Colonic mucosa (tissue), 4 donors: ENCODE results near the gene KRT33A. TPM values are rescaled to one million over a fixed set of nuclear protein-coding genes. Genes with fewer than 3 reads are reported as not detected.
"Not testable (repeated sequence)": the region's sequence is repeated elsewhere in the genome, so short reads cannot be mapped to it uniquely, and the experiment has no call there.

Experiments used
- DNase-seq: peaks from one replicate; pipeline ENCODE4 v3.0.0-alpha.2; 2020
- H3K27ac ChIP-seq: fragments of 200-600 bp; one replicate; pipeline ENCODE4 v1.8.0; 2021
- H3K27me3 ChIP-seq: fragments of 200-600 bp; one replicate; pipeline ENCODE4 v1.8.0; 2021
- H3K36me3 ChIP-seq: fragments of 200-600 bp; one replicate; pipeline ENCODE4 v1.8.0; 2021
- H3K4me1 ChIP-seq: fragments of 200-600 bp; one replicate; pipeline ENCODE4 v1.8.0; 2021; ENCODE audit warnings: mild to moderate bottlenecking
- H3K4me3 ChIP-seq: fragments of 200-600 bp; one replicate; pipeline ENCODE4 v1.8.0; 2021
- H3K9ac ChIP-seq, 2 donors: one replicate each; pipeline ENCODE4 v1.7.0; 2013; ENCODE audit warnings: control low read depth in 2 of 2, low read depth in 2 of 2, low read length in 2 of 2
- H3K9me3 ChIP-seq: fragments of 200-600 bp; one replicate; pipeline ENCODE4 v1.8.0; 2021
- CTCF ChIP-seq: fragments of 200-600 bp; IDR thresholded peaks from one replicate; pipeline ENCODE4 v1.8.0; 2022; ENCODE audit warnings: antibody characterized with exemption, mild to moderate bottlenecking
- intact Hi-C: fragments of 100-400 bp; cut with DNase I; formaldehyde crosslinking; loops from one replicate; pipeline ENCODE4 v1.14.1; 2022
- total RNA-seq, 2 donors: library from RNA; stranded (reverse); fragmentation: NEBNext Ultra II Directional in 1 of 2; extraction: Animal tissue kit (Norgen Biotek cat#: 25700) in 1 of 2; gene quantifications; one replicate each; pipeline ENCODE4 v1.2.1, GENCODE V29; 2021
- donor health status: healthy.
- donor health status: DM: no; HTN: no; CAD: no.
- donor health status: DM: no; HTN: no; CAD: no.

KRT33A gene
- not detected for total RNA-seq

- H3K27ac ChIP-seq, H3K27me3 ChIP-seq, H3K36me3 ChIP-seq, intact Hi-C loops, H3K9me3 ChIP-seq, H3K9ac ChIP-seq, H3K4me1 ChIP-seq, DNase-seq, H3K4me3 ChIP-seq: not testable (repeated sequence)
These were observed at the start of gene KRT33A for GRCh38 chr17:41350381-41350878. Gene KRT33A, minus strand, starts transcription at chr17:41350828. Its CDS starts 61 bp downstream, at chr17:41350767.

- no peaks in the 10 kb centered on the region for H3K36me3 ChIP-seq
- intact Hi-C loops: no loop called here
- no peak for TF ChIP-seq CTCF
- no peak for DNase-seq
- H3K9me3 ChIP-seq: no peaks in the 10 kb centered on the region
- H3K9ac ChIP-seq: no peak within 1 kb of the TSS
- no peak within 1 kb of the TSS for H3K27ac ChIP-seq
- H3K4me3 ChIP-seq: no peak within 1 kb of the TSS
- no peaks in the 10 kb centered on the region for H3K4me1 ChIP-seq
- peaks cover 4% of the 10 kb centered on the region for H3K27me3 ChIP-seq
These were observed 46.5 kb upstream of the KRT33A start, which contains the start of gene KRT31 for GRCh38 chr17:41396996-41397660. Gene KRT31, minus strand, starts transcription at chr17:41397608. Its CDS starts 69 bp downstream, at chr17:41397539.

DNA sequence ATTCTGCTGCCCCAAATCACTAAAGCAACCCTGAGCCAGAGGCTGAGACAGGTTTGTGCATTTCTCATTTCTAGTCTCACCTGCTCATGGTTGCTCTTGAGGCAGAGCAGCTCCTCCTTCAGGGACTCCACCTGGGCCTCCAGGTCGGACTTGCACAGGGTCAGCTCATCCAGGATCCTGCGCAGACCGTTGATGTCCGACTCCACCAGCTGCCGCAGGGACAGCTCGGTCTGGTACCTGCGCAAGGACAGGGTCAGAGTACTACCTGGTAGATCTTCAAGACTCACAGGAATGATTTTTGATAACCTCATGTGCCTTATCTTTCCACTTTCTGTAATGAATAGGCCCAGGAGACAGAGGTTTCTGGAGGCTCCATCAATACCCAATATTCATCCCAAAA lies 45.7 kb upstream of the KRT33A start:
- Histone ChIP-seq H3K4me1 (no peaks in the 10 kb centered on the region), H3K27me3 (peaks cover 4% of the 10 kb centered on the region), H3K36me3 (no peaks in the 10 kb centered on the region), H3K27ac (no peak overlapping the region), H3K9ac (no peak overlapping the region), H3K9me3 (no peaks in the 10 kb centered on the region), H3K4me3 (no peak overlapping the region)
- TF ChIP-seq CTCF: no peak
- intact Hi-C loops: no loop called here
- DNase-seq: no peak

DNA sequence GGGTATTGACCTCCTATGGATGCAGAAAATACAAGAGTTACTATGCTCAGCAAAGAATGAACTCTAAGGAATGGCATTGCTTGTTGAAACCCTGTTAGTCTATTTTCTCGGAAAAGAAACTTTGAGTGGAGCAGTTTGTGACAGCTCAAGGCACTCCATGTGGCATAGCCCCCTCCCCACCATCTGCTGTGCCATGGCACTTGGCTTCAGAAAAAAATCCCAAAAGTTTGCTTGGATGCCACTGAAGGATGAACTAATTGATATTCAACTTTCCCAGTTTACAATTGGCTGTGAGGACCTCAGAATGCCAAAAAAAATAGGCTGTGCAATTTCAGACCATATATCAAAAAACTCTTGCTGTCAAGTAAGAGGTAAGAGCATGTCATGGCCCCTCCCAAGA lies 45.0 kb upstream of the KRT33A start:
- Histone ChIP-seq H3K27ac (no peak overlapping the region), H3K36me3 (no peaks in the 10 kb centered on the region), H3K9ac (no peak overlapping the region), H3K9me3 (no peaks in the 10 kb centered on the region), H3K4me1 (no peaks in the 10 kb centered on the region), H3K27me3 (no peaks in the 10 kb centered on the region), H3K4me3 (no peak overlapping the region)
- DNase-seq: no peak
- intact Hi-C loops: no loop called here
- no peak for TF ChIP-seq CTCF

GRCh38 chr17:41395044-41395443 lies 44.4 kb upstream of the KRT33A start:
- DNase-seq, H3K4me1 ChIP-seq, H3K4me3 ChIP-seq, H3K9ac ChIP-seq, H3K9me3 ChIP-seq, H3K27me3 ChIP-seq, H3K36me3 ChIP-seq, intact Hi-C loops, H3K27ac ChIP-seq: not testable (repeated sequence)

GRCh38 chr17:41394254-41394996 lies 43.8 kb upstream of the KRT33A start:
- H3K9ac ChIP-seq: no peak overlapping the region
- DNase-seq: no peak
- H3K27me3 ChIP-seq: no peaks in the 10 kb centered on the region
- no peaks in the 10 kb centered on the region for H3K4me1 ChIP-seq
- H3K36me3 ChIP-seq: no peaks in the 10 kb centered on the region
- intact Hi-C loops: no loop called here
- no peak for TF ChIP-seq CTCF
- H3K4me3 ChIP-seq: no peak overlapping the region
- H3K9me3 ChIP-seq: no peaks in the 10 kb centered on the region
- H3K27ac ChIP-seq: no peak overlapping the region
